Retinal pigment epithelial cell (primary cell): ENCODE measurements around the gene SLC7A11.

Source experiments
- DNase-seq: peaks from one replicate; pipeline ENCODE4 v3.0.0-alpha.2; 2010; ENCODE audit warnings: low read depth
- H3K4me3 ChIP-seq: 2 replicates; pipeline ENCODE4 v1.5.1; 2011; ENCODE audit warnings: mild to moderate bottlenecking, low read length, control low read depth, moderate library complexity
- CTCF ChIP-seq: conservative IDR thresholded peaks from 2 replicates; pipeline ENCODE4 v1.5.1; 2011; ENCODE audit warnings: low read depth, low read length, control low read depth, inconsistent platforms

SLC7A11 gene

GRCh38 chr4:138269175-138269574, 27.0 kb upstream of the SLC7A11 start:
- no peak for DNase-seq
- no peak overlapping the region for H3K4me3 ChIP-seq
- no peak for TF ChIP-seq CTCF

GRCh38 chr4:138267835-138268234, 25.7 kb upstream of the SLC7A11 start:
- TF ChIP-seq CTCF: no peak
- no peak for DNase-seq
- no peak overlapping the region for H3K4me3 ChIP-seq

- no peak for TF ChIP-seq CTCF
- no peak for DNase-seq
- H3K4me3 ChIP-seq: no peak overlapping the region
Measured at GRCh38 chr4:138266948-138267347, 24.8 kb upstream of the SLC7A11 start.

GRCh38 chr4:138263247-138263816, 21.2 kb upstream of the SLC7A11 start:
- no peak for DNase-seq
- no peak for TF ChIP-seq CTCF

GRCh38 chr4:138262469-138262868, 20.3 kb upstream of the SLC7A11 start:
- no peak overlapping the region for H3K4me3 ChIP-seq
- TF ChIP-seq CTCF: no peak
- DNase-seq: no peak

More at GRCh38 chr4:138263247-138263816, 21.2 kb upstream of the SLC7A11 start:
- H3K4me3 ChIP-seq: no peak overlapping the region

- DNase-seq: no peak
- no peak overlapping the region for H3K4me3 ChIP-seq
- no peak for TF ChIP-seq CTCF
Measured at GRCh38 chr4:138262030-138262429, 19.9 kb upstream of the SLC7A11 start.

- TF ChIP-seq CTCF: no peak
- peak; percentile 90 for DNase-seq
- H3K4me3 ChIP-seq: no peak overlapping the region
Measured at GRCh38 chr4:138259824-138260223, 17.7 kb upstream of the SLC7A11 start.
